Prostate gland (tissue), 2 donors: Measurements from ENCODE around the gene BCR.

Experiments
- CTCF ChIP-seq, 4 experiments: fragments of 200-600 bp in 2 of 4; fragments of 450-650 bp in 2 of 4; sonication (generic) in 2 of 4; IDR thresholded peaks; 1 replicate in 3 of 4; 2 replicates in 1 of 4; pipeline ENCODE4 v1.5.1; 2016 to 2019; ENCODE audit warnings: antibody characterized with exemption in 4 of 4, mild to moderate bottlenecking in 2 of 4, moderate library complexity in 2 of 4
- POLR2A ChIP-seq: fragments of 450-650 bp; IDR thresholded peaks from one replicate; pipeline ENCODE4 v1.6.1; 2016; ENCODE audit warnings: antibody characterized with exemption, mild to moderate bottlenecking
- POLR2AphosphoS5 ChIP-seq: sonication (generic); formaldehyde crosslinking; IDR thresholded peaks from one replicate; pipeline ENCODE4 v1.6.1; 2017; ENCODE audit warnings: antibody characterized with exemption

GRCh38 chr22:23280356-23281052 is 100.2 kb downstream of the BCR start:
- no peak for TF ChIP-seq CTCF (IDR thresholded peaks at IDR 0.05)
- no peak for TF ChIP-seq POLR2A
- TF ChIP-seq POLR2AphosphoS5: no peak
